Measurements from ENCODE around the gene SMCHD1.

The SMCHD1 gene

GRCh38 chr18:2655178-2655953 lies at the start of gene SMCHD1:
Gene SMCHD1, plus strand, starts transcription at chr18:2655726. Its CDS starts 350 bp downstream, at chr18:2656076.
- DNase-seq, result peak; percentile 69

GRCh38 chr18:2606335-2606734 lies 49.2 kb upstream of the SMCHD1 start:
- DNase-seq, result no peak

DNA sequence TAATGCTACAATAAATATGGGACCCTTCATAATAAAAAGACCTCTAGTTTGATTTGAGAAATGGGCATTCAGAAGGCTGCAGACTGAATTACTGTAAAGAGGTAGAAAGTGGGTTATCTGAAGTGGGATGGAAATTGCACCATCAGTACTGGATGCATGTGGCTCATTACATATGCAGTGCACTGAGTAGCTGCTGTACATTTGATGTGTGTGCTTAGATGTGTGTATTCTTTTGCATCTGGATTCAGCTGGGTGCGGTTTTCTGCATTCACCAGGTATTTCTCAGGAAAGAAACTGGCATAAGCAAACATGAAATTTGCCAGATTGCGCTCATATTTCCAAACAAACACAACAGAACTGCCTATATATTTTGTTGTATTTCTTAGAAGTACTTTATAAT lies 45.9 kb upstream of the SMCHD1 start:
- DNase-seq, result no peak

DNA sequence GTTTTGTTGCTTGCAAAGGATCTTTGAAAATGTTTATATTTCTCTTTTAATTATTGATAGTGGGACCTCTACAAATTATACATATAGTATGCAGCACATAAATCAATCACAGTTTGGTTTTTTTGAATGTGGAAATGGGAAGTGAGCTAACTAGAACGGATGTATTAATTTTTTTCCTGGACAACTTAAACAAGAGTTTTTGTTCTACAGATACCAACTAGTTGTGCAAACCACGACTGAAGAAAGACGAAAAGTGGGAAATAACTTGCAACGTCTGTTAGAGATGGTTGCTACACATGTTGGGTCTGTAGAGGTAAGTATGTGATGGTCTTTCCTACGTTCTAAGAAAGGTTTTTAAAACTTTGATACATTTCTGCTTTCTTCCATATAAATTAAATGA lies 45.0 kb upstream of the SMCHD1 start:
- no peak for DNase-seq

DNA sequence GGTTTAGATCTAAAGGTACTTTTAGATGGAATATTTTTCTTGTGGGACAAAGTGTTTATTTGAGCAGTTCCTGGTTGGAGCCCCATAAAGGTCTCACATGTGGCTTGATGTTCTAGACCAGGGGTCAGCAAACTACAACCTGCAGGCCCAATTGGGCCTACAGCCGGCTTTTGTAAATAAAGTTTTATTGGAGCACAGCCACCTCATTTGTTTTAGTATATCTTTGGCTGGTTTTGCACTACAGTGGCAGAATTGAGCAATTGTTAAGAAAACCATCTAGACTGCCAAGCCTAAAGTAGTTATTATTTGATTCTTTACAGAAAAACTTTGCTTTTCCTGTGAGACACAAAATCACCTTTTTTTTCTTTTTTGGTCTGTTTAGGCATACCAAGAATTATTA lies 42.5 kb upstream of the SMCHD1 start:
- DNase-seq, result no peak

DNA sequence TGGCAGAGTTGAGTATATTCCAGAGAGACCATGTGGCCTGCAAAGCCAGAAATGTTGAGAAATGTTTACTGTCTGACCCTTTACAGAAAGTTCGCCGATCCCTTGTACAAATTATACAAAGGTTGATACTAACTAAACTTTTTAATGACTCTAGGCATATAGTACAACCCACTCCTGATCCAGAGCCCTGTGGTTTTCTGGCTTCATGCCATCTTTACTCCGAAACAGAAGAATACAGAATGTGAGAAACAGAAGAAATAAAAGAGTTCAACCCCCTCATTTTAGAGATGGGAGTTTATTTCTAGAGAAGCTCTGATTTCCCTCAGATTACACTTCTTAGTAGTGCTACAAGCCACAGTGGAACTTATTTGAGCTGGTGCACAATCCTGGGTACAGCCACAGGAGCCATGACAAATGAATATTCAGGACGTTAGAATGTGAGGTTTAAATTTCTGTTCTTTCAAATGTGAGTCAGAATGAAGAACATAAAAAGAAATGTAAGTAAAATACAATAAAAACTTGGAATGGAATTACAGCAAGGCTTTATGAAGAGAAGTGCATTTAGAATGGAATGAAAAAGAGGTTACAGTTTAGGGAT lies 38.0 kb upstream of the SMCHD1 start:
- DNase-seq, result no peak

DNA sequence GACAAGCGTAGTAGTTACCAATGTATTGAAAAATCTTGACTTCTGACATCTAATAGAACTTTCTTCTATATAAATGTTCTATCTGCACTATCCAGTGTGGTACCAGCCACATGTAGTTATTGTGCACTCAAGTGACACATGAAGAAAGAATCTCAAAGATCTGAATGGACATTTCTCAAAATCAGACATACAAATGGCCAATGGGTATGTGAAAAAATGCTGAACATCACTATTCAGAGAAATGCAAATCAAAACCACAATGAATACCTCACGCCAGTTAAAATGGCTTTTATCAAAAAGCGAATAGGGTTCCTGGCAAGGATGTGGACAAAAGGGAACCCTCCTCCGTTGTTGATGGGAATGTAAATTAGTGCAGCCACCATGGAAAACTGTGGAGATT lies 37.5 kb upstream of the SMCHD1 start:
- DNase-seq, result no peak

GRCh38 chr18:2625217-2625616 lies 30.3 kb upstream of the SMCHD1 start:
- no peak for DNase-seq

GRCh38 chr18:2627821-2628276 lies 27.7 kb upstream of the SMCHD1 start:
- DNase-seq, result no peak

DNA sequence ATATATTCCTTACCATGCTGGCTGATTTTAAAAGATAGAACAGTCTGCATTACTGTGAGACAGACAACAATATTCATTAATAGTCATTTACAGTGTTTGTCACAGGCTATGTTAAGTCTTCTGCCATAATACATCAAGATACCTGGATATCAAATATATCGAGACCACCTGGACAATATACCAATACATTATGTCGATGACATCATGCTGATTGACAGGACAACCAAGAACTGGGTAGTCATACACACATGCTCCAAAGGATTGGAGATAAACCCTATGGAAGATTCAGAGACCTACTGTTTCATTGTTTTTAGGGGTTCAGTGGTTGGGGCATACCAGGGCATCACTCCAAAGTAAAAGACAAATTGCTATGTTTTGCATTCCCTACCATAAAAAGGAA lies 26.5 kb upstream of the SMCHD1 start:
- no peak for DNase-seq

DNA sequence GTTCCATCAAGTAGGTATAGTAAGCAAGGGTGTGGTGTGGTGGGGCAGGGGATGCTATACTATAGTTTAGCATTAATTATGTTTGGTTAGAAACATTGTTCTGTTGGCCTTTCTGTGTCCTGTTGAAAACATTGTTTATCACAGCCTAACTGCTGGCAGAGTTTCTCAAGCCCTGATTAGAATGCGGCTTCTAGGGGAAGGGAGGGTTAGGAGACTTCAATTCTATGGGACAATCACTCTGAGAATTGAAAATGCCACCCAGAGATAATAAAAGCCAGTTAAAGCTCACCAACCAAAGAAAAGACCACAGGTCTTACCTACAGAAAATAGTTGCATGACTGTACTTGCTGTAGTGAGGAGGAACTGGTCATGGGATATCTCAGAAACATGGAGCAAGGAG lies 19.9 kb upstream of the SMCHD1 start:
- no peak for DNase-seq

GRCh38 chr18:2636126-2636631 lies 19.3 kb upstream of the SMCHD1 start:
- DNase-seq, result no peak

- DNase-seq, result no peak
Measured at GRCh38 chr18:2641638-2642037, 13.9 kb upstream of the SMCHD1 start.

GRCh38 chr18:2642771-2643170 lies 12.8 kb upstream of the SMCHD1 start:
- no peak for DNase-seq

DNA sequence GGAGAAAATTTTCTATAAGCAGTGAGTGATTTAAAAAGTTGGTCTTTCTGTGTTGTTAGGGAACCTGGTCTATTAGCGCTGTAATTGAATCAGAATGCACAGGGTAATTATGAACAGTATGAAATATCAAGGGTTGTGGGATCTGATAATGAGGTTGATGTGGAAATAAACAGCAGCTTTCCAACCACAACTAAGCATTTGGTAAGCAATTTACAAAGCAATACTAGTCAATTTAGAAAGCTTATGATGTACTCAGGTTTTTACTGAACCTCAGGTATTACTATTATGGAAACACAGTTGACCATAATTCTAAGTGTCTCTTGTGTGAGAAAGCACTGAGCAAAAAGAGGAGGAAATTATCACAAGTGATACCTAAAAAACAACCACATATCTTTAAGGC lies 11.0 kb upstream of the SMCHD1 start:
- DNase-seq, result no peak

DNA sequence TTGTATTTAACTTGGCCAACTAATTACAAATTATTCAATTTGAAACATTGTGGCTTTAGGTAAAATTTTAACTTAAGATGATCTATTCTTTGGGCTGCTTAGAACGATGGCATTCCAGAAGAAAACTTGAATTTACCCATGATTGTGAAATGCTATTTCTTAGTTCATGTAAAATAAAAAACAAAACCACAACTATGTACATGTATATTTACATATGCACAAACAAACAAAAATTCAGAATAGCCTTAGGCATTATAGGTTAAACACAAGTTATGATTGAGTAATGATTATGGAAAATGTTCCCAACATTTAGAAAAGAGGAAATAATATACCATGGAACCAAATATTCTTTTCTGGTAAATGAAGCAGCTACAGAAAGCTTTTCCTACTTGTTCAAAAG lies 3.5 kb upstream of the SMCHD1 start:
- no peak for DNase-seq

DNA sequence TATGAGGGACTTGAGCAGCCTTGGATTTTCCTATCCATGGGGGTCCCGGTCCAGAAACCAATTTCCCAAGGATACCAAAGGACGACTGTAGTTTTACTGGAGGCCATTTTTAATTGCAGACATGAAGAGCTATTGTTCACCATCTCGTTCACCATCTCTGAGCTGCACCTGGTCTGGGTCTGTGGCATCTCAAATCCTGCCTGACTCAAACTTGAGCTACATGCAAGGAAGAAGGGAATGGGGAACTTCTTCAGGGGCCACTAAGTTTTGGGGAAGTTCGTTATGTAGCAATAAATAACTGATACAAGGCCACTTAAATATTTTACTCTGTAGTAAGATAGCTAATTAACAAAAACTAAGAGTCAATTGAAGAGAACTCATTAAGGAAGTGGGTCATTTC lies 2.1 kb upstream of the SMCHD1 start:
- DNase-seq, result no peak

DNA sequence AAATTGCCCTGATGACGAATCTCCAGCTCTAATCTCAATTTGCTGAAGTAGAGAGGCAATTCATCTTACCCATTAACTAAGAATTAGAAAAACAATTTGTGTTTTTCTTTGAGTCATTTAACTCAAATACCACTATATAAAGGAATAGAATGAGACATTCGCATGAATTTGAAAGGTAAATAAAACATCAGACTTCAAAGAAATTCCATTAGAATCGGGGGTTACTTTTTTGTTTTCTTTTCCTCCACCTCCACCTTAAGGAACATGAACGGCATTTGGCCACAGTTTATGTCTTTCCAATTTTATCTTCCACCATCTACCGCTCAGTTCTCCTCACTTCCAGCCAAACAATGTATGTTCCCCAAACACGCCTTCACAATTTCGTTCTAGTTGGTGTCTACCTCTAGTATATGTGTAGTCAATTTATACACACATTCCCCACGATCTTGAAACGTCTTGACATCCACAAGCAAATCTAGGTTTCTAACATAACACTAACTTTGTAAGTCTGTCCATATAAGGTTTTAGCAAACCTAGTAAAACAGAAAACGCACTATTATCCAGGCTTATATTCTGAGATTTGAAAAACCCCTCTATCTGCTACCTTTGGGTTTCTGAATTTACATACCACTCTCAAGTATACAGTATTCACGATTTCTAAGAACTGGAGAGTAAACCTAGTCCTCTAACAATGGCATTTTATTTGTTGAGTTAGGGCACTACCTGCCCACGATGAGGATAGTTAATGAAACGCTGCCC lies 1.2 kb upstream of the SMCHD1 start:
- no peak for DNase-seq

GRCh38 chr18:2654928-2655177 lies 673 bp upstream of the SMCHD1 start:
- no peak for DNase-seq

DNA sequence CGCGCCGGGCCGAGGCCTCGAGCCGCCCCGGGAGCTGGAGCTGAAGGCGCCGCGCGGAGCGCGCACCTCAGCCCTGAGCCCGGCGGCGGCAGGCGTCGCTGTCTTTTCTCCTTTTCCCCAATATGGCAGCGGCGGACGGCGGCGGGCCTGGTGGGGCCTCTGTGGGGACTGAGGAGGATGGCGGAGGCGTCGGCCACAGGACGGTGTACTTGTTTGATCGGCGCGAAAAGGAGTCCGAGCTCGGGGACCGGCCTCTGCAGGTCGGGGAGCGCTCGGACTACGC lies 369 bp downstream of the SMCHD1 start:
- DNase-seq, result no peak

- DNase-seq, result no peak
Measured at GRCh38 chr18:2656237-2656980, 883 bp downstream of the SMCHD1 start.

- DNase-seq, result no peak
Measured at GRCh38 chr18:2656981-2657512, 1.5 kb downstream of the SMCHD1 start.

GRCh38 chr18:2657788-2658458 lies 2.4 kb downstream of the SMCHD1 start:
- DNase-seq, result peak; percentile 55

Measured in amniotic stem cell (primary cell).